Daoy (cell line): ENCODE measurements around the gene CHST11. TPM values are rescaled to one million over a fixed set of nuclear protein-coding genes. Genes with fewer than 3 reads are reported as not detected.

Experiments
- DNase-seq: peaks from one replicate; pipeline ENCODE4 v3.0.0-alpha.2; 2015; ENCODE audit warnings: low read depth
- total RNA-seq: library from RNA; depleted of rRNA; stranded (reverse); fragments of >200 nt; shearing (Covaris generic); gene quantifications from 2 replicates; pipeline ENCODE4 v1.2.3, GENCODE V29; 2014

Gene CHST11
- total RNA-seq, 1 experiment from 2014 or later = 37.8 TPM

DNA sequence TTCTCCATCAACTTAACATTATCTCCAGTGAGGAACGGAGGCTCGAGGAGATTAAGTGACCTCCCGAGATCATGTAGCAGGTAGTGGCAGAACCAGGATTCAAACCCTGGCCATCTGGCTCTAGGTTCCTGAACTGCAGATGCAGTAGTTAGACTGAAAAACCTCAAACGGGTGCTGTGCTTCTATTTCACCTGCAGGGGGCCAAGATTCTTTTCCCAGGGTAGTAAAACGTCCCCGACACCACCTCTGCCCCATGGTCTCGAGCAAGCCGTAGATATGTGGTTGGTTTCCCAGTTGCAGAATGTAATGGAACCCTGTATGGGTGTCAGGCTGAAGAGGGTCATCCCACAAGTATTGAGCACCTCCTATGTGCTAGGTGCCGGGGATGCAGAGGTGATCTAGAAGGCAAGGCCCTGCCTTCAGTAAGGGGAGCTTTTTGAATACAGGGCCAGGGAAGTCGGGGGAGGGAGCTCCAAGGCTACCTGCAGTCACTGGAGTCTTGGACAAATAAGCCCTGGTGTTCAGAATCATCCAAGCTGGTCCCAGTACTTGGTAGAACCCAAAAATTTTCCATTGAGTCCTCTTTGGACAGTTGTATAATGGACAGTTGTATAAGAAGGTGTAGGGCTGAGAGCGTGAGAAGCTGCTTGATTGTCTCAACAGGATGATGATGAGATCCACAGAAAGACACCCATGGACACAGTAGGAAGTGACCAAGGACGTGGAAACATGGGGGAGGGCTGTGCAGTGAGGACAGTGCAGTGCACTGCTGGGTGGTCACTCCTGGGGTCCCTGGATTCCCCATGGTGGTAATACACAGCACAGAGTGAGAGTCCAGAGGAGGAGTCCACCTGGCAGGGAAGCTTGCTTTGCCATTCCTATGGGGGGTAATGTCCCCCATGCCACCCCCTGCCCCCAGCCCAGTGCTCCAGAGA, 197.2 kb downstream of the CHST11 start:
- peak; percentile 23 for DNase-seq

GRCh38 chr12:104654665-104655609, 198.2 kb downstream of the CHST11 start:
- DNase-seq = no peak

DNA sequence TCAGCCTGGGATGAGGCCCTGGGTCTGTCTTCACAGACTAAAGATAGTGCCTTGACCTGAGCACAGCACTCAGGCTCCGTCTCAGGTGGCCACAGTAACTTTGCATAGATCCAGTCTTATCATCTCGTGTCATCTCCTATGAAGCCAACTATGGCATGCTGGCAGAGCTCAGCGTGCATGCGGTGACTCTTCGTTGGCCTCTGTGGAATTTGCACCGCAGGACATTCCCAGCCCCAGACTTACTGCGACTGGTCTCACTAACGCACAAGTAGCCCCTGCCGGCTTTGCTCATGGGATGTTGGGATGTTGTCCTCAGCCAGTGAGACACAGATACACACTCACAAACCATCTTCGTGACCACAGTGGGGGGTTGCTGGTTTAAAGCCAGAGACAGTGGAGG, 199.6 kb downstream of the CHST11 start:
- DNase-seq = no peak

DNA sequence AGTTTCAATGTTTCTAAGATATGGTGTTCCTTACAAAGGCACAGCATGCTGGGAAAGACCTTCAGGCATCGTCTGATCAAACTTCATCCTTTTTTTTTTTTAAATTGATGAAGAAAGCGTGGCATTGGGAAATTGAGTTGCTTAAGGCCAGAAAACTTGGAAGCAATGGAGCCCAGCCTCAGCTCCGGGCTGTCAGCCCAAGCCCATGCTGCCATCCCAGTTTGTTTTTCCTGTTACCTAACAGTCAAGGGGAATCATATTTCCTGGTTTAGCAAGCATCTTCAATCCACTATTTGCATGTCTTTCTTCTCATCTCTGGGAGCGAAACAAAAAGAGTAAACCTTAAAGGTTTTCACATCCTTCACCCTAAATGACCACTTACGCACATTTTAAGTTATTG, 200.2 kb downstream of the CHST11 start:
- no peak for DNase-seq

DNA sequence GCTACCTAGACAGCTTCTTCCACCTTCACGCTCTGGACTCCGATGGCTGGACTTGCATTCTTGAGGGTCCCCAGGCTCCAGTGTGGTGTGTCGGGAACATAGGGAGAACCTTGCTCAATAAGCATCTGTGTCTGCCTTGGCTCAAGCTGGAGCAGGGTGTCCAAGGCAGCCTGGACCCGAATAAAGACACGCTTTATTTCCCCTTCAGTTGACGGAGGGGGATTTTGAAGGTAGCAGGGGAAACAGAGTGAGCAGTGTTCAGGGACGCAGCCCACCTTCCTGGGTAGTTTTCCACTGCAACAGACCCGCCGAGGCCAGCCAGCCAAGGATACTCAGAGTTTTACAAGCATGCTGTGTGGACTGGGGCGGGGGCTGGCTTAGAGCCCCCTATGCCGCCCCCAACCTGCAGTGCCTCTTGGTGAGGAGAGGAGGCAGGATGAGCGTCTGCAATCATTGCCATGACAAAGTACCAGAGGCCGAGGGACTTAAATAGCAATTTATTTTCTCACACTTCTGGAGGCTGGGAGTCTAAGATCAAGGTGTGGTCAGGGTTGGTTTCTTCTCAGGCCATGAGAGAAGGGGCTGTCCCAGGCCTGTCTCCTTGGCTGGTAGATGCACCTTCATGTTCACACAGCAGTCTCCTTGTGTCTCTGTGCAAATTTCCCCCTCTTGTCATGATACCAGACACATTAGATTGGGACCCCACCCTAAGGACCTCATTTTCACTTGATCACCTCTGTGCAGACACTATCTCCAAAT, 201.2 kb downstream of the CHST11 start:
- no peak for DNase-seq

DNA sequence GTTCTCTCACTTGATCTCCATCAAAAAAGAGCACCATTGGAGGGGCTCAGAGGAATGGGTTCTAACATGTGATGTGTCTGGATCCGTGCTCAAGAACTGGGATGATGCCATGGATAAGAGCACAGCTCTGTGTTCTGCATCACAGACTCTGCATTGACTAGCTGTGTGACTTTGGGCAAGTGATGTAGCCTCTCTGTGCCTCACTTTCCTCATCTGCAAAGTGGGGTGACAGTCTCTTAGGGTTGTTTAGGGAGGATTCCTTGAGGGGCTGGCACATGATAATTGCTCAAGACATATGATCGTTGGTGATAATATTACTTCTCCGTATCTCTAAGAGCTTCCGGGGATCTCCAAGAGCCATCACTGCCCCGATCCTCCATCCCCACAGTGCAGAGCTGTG, 202.3 kb downstream of the CHST11 start:
- DNase-seq = no peak

DNA sequence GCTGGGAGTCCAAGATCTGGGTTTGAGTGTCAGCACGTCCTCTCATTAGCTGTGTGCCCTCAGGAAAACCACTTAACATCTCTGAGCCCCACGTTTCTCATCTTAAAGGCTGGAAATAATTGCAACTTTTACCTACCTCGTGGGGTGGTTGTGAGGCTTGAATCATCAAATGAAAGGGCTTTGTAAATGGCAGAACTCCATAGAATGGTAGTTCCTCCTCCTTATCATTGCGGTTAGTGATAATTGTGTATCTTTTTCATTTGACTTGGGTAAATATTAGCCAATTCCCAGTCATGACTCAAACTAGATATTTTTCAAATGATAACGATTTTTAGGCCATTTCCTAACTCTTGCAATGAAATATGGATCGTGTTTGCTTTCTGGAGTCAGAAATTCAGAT, 205.5 kb downstream of the CHST11 start:
- peak; percentile 34 for DNase-seq

GRCh38 chr12:104662908-104663307, 206.2 kb downstream of the CHST11 start:
- DNase-seq = no peak

- DNase-seq = no peak
Measured at GRCh38 chr12:104664351-104664750, 207.6 kb downstream of the CHST11 start.

- no peak for DNase-seq
Measured at GRCh38 chr12:104665296-104665695, 208.5 kb downstream of the CHST11 start.

- no peak for DNase-seq
Measured at GRCh38 chr12:104667139-104667538, 210.4 kb downstream of the CHST11 start.

DNA sequence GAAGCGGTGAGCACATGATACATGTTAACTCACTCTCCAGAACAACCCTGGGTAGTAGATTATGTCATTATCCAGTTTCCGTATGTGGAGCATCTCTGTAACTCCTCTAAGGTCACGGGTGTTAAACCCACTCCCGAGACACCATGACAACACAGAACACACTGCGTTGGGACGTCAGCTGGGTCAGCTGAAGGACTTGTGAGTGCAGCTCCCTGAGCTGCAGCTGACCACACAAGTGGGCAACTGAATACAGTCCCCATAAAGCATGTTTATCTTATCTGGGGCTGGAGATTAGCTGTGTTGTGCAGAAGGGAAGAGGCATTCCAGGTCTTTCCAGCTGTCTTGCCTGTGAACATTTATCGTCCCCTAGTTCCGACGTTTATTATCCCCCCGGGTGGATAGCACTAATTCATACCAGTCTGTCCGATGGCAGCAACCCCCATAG, 211.5 kb downstream of the CHST11 start:
- no peak for DNase-seq

DNA sequence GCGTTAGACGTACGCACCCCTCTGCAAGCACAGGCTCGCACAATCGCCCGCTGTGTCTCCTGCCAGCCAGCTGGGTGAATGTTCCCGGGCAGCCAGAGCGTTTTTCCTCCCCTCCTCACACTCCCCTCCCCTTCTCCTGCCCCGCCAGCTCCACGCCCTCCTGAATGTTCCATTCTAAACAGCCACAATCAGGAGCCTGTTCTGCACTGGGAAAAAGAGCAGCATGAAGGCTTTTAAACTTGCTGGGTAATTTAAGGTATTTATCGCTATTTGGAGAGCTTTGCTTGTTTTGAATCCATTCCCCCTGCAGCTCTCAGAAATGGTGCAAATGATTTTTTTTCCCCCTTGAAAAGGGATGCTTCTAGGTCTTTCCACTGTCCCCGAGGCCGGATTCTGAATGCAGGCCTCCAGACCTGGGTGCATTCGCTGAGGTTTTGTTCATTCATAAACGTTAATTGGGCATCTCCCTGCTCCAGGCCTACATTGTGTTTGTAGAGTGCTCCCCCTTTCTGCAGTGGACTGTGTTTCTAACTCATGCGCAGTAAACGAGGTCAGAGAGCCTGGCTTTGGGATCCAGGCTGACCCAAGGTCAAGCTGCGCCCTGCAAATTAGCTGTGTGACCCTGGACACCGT, 212.5 kb downstream of the CHST11 start:
- DNase-seq = peak; percentile 15

GRCh38 chr12:104669851-104670337, 213.1 kb downstream of the CHST11 start:
- DNase-seq = peak; percentile 28

DNA sequence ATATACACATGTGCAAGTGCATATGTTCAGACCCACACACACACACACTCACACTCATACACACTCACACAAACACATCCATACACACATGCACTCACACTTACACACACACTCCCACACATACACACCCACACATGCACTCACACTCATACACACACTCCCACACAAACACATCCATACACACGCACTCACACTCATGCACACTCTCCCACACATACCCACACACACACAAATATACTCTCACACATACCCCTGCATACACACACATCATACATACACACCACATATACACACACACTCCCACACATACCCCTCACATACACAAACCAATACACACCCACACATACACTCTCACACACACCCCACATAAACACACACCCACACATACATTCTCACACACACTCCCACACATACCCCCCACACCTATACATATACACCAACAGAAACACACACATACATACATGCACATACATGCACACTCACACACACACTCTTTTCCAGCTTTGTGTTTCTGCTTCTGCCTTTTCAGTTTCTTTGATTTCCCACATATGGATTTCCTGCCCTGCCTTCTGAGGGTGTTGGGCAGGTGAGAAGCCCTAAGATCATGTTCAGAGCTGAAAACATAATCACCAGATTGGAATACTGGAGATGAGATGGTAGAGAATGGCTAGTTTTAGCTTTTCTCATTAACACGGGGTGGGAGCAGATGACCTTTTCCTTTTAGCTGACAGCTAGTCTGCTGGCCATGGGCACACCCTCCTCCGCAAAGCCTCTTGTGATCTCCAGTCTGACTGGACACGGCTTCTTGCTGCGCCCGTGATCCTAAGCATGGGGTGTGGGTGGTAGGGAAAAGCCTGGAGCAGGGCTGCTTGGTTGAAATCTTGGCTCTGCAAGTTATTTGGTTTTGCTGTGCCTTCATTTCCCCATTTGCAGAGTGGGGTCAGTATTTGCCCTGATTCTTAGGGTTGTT, 214.0 kb downstream of the CHST11 start:
- peak; percentile 26 for DNase-seq

- peak; percentile 97 for DNase-seq
Measured at GRCh38 chr12:104671409-104672095, 214.8 kb downstream of the CHST11 start.

- DNase-seq = no peak
Measured at GRCh38 chr12:104672096-104672445, 215.3 kb downstream of the CHST11 start.

DNA sequence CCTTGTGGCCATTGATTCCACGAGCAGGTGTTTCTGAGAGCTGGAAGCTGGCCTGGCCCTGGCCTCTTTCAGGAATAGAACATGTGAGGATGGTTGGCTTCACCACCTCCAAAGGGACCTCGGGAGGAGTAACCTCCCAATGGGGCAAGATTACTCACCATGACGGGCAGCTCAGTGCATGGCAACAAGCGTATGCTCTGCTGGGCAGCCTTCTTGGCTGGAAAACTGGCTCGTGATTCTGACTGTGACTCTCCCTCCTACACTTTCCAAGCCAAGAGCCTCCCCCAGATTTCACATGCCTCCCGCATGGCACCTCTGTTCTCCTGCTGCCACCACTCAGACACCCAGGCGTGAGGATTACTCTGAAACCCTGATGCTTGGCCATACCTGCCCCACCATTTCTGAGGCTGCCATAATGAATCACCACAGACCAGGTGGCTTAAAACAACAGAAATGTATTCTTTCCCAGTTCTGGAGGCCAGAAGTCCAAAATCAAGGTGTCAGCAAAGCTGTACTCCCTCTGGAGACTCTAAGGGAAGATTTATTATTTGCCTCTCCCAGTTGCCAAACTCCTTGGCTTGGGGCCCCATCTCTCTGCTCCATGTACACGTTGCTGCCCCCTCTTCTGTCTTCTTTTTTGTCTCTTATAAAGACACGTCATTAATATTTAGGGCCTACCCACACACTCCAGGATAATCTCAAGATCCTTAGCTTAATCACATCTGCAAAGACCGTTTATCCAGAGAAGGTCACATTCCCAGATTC, 215.9 kb downstream of the CHST11 start:
- peak; percentile 82 for DNase-seq
